GM18507 (cell line): ENCODE results near the gene THSD7B.
"Not testable (repeated sequence)": the region's sequence is repeated elsewhere in the genome, so short reads cannot be mapped to it uniquely, and the experiment has no call there.

Experiments
- DNase-seq: peaks from one replicate; pipeline ENCODE4 v3.0.0; 2011; ENCODE audit warnings: low read depth; ENCODE audit not compliant: insufficient read length; ENCODE audit errors: extremely low spot score
- FAIRE-seq: peaks from 2 replicates; lab custom pipeline; 2011; peaks lifted over from hg19 to GRCh38; lab: Jason Lieb, UNC

THSD7B gene

DNA sequence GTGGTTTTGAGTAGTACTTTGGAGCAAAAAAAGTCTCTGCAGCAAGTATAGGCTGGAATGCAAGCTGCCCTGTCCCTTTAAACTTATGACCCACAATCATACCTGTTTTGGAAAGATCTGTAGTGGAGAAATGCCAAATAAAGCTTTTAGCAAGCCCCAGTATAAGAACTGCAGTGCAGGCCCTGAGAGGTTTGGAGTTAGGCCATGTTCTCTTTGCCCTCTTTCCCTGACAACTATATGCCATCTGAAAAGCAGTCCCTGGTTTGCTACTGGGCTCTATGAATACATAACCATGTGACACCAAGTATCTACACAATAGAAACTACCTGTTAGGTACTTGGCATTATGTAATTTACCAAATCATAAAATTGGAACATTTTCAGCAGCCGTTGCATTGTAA is 931.6 kb downstream of the THSD7B start:
- DNase-seq (no peak), FAIRE-seq (no peak)

DNA sequence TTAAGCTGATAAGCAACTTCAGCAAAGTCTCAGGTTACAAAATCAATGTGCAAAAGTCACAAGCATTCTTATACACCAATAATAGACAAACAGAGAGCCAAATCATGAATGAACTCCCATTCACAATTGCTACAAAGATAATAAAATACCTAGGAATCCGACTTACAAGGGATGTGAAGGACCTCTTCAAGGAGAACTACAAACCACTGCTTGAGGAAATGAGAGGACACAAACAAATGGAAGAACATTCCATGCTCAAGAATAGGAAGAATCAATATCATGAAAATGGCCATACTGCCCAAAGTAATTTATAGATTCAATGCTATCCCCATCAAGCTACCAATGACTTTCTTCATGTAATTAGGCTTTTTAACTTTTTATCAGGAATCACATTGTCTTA is 934.9 kb downstream of the THSD7B start:
- not testable (repeated sequence) for FAIRE-seq, DNase-seq

DNA sequence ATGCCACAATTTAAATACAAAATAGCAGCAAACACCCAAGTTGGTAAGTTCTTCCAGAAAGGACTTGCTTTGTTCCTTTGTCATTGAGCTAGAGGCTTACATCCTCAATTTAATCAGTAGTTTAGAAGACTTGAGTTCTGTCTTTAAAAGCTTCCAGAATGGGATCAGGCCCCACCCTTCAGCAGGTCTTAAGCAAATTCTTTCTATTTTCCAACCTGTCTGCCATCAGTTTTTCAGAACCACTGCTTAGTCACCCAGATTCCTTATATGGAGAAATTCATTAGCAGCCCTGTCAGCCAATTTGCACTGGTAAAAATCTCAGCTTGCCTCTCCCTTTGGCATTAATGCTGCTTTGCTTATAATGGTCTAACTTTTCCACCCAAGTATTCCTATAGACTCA is 935.3 kb downstream of the THSD7B start:
- no peak for FAIRE-seq
- no peak for DNase-seq

DNA sequence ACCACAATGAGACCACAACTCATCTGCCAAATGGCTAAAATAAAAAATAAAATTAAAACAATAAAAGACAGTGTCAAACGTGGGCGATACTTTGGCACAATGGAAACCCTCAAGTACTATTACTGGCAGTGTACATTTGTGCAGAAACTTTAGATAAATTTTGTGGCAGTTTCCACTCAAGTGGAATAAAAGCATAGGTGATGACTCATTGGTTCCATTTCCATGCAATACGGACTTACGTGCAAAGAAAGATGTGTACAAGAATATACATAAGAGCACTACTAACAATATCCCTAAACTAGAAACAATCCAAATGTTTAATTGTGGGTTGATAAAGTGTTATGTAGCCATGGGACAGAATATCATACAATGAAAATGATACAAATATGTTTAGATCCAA is 940.0 kb downstream of the THSD7B start:
- DNase-seq (no peak), FAIRE-seq (no peak)

DNA sequence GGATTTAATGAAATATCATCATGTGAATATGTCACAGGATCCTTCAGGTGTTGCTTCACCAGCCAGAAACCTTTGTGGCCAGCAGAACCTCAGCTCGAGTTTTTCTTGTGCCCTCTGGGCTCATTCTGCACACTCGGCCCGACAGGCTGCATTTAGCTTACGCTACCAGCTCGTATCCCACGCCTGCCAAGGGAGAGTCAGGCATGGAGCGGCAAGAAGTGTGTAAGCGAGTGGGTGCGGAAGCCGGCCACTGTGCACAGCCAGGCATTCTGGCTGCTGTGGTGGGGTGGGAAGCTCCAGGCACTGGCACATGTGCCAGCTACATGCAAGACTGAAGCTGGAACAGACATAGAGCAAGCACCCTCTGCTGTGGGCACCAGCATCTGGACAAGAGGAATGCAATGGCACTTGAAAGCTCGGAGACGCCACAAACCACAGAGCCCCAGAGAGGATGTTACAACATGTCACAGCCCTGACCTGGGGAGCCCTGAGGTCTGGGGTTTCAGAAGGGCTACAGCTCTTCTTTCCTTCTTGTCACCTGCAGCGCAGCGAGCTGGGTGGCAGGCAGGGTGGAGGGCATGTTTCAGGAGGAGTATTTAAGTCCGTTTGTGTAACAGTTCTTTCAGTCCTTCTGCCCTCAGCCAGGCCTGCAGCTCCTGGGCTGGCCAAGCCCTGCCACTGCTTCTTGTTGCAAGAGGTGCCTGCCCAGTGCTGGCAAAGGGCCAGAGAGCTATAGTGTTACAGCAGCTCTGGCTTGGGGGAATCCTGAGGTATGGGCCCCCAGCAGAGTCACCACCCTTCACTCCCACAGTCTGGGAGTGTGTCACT is 941.7 kb downstream of the THSD7B start:
- FAIRE-seq (no peak), DNase-seq (no peak)

DNA sequence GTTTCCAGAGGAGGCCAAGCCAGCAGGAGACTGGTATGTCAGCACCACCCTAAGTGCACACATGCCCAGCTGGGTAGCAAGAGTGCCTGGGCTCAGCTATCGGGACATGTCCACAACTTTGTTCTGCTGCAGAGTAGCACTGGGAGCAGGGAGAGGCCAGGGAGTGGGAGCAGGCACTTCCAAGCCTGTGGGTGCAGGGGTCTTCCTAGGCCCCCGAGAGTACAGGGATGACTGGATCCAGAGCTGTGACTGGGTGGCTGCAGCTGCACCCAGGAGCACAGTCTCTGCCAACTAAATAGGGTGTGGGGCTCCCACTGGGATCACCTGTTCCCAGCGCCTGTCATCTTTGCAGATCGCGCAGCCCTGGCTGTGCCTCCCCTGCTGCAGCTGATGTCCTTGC is 943.0 kb downstream of the THSD7B start:
- DNase-seq (no peak), FAIRE-seq (no peak)

DNA sequence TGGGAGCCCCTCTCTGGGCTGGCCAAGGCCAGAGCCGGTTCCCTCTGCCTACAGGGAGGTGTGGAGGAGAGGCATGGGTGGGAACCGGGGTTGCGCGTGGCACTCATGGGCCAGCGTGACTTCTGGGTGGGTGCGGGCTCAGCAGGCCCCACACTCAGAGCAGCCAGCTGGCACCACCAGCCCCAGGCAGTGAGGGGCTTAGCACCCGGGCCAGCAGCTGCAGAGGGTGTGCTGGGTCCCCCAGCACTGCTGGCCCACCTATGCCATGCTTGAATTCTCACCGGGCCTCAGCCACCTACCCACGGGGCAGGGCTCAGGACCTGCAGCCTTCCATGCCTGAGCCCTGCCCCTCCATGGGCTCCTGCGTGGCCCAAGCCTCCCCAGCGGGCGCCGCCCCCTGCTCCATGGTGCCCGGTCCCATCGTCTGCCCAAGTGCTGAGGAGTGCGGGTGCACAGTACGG is 950.4 kb downstream of the THSD7B start:
- no peak for FAIRE-seq
- no peak for DNase-seq

DNA sequence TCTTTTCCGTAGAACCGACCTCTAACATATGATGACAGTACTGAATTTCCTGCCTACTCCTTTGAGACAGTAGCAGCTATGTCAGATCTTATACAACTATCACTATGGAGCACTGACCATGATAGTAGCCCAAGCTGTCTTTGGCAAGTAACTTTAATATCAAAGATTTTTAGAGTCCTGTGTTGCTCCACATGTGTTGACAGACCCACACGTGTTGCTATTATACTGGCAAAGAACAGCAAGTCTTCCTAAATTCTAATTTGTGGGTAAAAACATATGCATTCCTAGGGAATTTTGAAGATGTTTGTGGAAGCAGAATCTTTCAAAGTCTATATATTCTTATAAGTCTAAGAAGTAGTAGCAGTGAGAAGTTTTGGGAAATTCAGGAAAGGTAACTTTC is 953.4 kb downstream of the THSD7B start:
- FAIRE-seq (no peak), DNase-seq (no peak)

DNA sequence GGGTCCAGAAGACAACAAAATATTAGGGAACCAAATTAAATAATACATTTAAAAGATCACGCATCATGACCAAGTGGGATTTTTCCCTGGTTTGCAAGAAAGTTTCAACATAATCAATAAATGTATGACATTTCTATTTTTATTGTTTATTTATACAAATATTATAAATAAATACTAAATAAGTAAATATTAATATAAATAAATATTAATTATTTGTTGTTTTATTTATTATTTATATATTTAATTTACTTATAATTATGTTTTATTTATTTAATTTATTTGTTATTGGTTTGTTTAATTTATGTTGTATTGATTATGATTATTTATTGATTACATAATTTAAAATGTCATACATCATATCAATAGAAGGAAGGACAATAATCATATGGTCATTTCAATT is 956.4 kb downstream of the THSD7B start:
- no peak for FAIRE-seq
- DNase-seq: no peak

DNA sequence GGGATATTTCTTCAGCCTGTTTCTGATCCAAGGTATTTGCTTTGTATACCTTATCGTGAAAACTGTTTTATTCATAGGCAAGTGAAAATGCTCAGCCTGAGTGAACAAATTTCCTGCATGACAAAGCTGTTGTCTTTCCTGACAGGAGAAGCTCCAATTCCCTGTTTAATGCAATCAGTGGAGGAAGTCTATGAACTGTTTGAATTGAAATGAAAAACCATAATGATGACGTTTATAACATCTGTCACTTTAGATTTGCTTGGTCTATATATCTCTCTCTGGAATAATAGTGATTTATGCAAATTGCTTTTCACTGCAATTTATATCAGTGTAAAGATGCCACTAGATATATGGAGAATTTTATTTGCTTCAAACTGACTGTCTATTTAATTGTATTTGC is 959.6 kb downstream of the THSD7B start:
- DNase-seq (no peak), FAIRE-seq (no peak)
